GM15510 (cell line): ENCODE results near the gene SLC8A2.

Source experiments
- POLR2A ChIP-seq: IDR thresholded peaks from 3 replicates; pipeline ENCODE4 v1.6.1; 2011; ENCODE audit warnings: borderline replicate concordance; ENCODE audit not compliant: insufficient read length; ENCODE audit errors: extremely low read depth

SLC8A2 gene

DNA sequence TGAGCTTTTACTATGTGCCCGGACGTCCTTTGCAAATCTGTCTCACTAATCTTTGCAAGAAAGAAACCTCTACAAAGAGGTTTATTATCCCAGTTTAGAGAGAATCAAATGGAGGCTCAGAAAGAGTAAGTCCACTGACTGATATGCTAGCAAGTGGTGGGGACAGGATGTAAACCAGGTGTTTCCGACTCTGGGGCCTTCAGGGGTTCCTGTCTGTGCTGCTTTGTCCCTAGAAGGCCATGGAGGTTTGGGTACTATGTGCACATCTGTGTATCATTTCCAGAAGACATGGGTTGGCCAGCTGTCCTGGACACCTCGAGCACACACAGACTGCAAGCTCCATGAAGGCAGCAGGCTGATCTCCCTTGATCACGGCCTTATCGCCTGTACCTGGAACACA lies 13.5 kb upstream of the SLC8A2 start:
- no peak for TF ChIP-seq POLR2A

DNA sequence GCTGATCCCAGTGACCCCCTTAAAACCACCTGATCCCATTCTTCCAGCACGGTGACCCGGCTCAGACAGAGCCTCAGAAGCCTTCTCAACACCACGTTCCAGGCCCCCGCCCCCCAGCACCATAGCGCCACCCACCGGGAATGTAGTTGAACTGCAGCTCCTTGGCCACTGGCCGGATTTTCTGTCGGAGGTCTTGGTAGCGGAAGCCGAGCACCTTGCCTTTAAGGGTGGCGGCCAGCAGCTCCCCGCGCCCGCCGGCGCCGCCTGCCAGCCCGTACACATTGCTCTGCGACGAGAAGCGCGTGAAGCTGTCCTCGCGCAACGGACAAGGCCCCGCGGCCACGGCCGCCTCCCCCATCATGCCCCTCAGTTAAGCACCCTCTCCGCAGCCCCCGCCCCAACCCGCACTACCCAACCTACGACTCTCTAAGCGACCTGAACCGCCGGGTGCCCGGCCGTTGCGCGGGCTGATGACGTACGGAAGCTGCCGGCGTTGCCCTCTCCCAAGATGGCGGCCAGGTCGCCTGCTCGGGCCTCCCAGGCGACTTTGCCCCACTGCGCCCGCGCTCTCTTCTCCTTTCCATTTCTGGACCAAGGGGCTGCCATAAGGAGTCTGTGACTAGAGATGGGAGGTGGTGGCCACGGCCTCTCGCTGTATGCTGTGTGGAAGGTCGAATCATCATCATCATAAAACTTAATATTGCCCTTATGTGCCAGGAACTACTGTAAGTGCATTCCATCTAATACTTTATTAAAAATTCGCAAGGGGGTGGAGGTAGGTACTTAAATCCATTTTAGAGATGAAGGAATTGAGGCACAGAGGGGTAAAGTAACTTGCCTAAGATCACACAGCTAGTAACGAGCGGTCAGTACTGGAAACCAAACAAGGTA lies 12.4 kb upstream of the SLC8A2 start, which contains the start of gene KPTN:
Gene KPTN (minus strand): TSS at position 420 of the 891 bp plus-strand sequence. CDS start 59 bp downstream, at position 361.
- TF ChIP-seq POLR2A: peak; percentile 76

DNA sequence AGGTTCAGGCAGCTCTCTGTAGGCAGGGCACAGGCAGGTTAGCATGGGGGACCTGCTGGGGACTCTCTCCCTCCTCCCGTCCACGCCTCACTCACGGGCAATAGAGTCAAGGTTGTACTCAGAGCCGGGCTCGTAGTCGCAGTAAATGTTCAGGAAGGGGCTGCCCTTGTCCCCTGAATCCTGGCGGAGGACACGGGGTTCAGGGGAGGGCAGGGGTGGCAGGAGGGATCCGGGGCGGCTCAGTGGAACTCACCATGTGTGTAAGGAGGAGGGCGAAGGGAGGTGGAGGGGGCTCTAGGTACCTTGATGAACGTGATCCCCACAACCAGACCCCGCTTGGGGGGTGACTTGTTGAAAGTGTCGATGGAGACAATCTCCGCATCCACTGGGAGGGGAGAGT lies 11.5 kb upstream of the SLC8A2 start:
- TF ChIP-seq POLR2A: no peak

DNA sequence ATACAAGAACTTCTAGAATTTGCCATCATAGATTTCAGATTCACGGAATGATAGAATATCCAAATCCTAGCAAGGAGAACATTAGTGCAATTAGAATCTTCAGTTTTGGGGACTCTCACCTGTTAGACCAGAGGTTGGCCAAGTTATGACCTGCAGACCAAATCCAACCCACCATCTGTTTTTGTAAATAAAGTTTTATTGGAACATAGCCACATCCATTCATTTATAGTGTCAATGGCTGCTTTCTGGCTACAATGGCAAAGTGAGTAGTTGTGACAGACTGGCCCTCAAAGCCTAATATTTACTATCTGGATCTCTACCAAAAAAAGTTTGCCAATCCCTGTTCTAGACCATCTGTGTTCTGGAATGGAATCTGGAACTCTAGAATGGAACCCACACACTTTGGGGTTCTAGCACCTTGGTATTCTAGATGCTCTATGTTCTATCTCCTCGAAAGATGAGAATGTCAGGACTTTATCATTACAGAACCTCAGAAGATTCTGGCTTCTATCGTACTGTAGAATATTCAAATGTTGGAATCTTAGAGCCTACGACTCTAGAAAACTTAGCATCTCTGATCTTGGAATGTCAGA lies 9.9 kb upstream of the SLC8A2 start:
- no peak for TF ChIP-seq POLR2A

DNA sequence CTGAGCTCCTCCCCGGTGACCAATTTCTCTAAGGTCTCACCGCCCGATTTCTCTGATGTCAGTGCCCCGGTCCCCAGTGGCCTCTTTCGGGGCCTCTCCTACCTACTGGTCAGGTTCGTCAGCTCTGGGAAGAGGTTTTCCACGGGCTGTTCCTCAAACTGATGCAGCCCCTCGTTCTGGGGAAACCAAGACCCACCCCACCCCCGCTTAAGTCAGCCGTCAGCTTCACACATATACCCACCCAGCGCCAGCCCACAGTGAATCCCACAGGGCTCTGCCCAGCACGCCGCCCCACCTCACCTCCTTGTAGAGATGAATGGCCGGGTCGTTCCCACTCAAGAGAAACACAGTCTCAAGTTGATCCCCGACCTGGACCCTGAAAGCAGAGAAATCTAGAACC lies 9.0 kb upstream of the SLC8A2 start:
- no peak for TF ChIP-seq POLR2A

DNA sequence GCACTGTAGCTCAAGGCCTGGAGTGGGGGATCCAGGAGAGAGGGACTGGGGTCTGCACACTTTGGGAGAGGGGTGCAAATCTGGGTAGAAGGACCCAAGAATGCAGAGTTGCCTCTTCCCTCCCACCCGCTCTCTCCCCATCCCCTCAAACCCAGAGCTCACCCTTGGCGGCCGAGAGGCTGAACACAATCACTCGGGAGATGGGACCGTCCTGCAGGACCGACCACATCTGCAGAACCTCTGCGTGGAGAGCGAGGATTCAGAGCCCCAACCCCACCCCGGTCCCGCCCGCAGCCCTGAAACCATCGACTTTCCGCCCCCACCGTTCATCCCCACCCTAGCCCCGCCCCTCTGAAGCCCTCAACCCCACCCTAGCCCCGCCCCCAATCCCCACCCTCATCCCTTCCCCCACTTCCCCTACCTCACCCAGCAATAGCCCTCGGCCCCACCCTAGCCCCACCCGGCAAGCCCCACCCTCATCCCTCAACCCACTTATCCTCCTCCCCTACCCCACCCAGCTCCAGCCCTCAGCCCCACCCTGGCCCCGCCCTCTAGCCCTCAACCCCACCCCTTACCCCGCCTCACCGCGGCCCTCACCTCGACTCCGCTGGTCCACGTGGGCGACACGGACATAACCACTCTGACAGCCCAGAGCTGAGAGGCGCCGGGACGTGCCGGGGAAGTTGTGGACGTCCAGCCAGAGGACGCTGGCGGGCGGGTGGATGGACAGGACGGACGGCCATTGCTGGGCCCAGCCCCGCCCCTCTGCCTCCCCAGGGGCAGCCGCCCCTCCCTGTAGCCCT lies 8.2 kb upstream of the SLC8A2 start:
- no peak for TF ChIP-seq POLR2A

DNA sequence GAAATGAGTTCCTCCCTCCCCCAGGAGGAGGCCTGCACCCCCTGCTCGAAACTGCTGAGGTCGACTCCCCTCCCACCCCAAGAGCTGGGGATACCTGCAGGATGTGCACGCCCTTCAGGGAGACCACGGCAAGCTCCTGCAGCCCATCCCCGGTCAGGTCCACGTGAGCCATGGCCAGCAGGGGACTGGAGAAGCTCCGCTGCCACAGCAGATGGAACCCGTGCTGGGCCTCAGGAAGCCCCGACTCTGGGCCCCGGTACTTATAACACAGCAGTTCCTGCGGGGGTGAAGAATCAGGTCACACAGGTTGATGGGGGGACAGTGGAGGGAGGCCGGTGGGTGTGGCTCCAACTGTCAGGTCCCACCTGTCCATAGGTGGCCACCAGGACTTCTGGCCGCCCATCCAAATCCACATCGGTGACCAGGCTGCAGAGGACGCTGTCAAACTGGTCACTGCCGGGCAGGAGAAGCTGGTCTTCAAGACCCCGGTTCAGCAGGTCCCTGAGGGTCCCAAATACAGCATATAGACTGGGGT lies 4.8 kb upstream of the SLC8A2 start:
- no peak for TF ChIP-seq POLR2A

DNA sequence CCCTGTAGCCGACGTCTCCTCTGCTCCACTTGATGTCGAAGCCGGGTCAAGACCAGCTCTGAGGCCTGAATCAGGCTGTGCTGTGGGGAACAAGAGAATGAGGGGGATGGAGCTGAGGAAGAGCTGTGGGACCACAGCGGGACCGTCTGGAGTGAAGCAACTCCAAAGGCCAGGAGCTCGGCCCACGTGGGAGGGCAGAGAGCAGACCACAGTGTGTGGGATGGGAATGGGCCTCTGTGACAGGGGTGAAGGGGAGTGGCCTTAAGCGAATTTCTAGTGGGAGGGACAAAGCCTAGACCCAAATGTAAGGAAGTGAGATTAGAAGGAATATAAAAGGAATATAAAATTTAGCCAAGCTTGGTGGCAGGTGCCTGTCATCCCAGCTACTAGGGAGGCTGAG lies 3.8 kb upstream of the SLC8A2 start:
- TF ChIP-seq POLR2A: no peak

DNA sequence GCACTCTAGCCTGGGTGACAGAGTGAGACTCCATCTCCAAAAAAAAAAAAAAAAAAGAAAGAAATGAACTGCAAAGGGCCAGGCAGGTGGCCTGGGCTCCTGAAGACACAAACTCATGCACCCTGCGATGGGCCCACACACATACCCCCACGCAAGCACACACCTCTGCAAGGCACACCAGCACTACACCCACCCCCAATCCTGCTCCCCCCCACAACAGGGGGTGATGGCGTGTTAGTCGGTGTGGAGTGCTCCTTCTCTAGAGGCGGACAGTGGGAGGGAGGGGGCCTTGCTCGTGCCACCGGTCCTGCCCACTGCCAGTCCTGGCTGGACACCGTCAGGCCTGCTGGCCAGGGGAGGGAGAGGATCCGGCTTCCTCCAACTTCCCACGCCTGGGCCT lies 1.6 kb upstream of the SLC8A2 start:
- no peak for TF ChIP-seq POLR2A

DNA sequence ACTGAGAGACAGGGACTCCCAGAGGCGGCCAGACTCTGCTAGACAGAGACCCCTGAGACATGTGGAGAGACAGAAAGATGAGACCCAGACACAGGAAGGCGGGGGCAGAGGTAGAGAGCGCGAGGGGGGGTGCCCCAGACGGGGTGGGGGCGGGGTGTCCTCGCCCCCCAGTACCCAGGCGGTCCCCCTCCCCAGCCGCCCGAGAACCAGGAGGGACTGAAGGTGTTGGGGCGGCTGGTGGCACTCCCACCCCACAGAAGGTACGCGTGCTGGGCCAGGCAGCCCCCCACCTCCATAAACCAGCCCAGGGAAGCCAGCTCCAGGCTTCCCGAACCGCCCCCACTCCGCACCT lies 336 bp downstream of the SLC8A2 start:
- TF ChIP-seq POLR2A: no peak

DNA sequence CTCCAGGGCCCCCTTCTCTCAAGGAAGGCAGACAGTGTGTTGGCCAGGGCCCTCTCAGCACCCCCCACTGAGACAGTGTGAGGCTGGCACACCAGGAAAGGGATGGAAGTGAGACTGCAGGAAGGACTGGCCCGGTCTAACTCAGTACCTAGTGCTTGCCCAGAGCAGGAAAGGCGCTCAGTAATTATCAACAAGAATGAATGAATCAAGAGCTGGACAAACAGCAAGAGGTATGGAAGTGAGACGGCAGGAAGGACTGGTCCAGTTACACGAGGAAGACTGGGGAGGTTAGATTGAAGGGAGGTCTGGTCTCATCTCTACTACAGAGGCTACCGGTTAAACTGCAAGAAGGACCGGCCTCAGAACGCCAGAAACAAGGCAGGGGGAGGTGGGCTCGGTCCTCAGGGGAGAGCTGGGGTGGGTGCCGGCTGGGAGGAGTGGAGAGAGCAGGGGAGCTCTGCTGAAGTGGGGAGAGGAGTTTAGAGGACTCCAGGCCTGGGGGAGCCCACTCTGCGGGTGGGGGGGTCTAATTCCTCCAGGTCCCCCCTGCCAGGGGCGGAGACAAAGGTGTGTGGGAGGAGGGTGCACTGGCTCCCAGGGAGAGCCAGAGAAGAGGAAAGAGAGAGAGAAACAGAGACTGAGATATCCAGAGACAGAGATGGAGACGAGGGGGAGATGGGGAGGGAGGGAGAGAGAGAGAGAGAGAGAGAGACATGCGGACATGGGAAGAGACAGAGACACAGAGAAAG lies 1.1 kb downstream of the SLC8A2 start:
- no peak for TF ChIP-seq POLR2A

DNA sequence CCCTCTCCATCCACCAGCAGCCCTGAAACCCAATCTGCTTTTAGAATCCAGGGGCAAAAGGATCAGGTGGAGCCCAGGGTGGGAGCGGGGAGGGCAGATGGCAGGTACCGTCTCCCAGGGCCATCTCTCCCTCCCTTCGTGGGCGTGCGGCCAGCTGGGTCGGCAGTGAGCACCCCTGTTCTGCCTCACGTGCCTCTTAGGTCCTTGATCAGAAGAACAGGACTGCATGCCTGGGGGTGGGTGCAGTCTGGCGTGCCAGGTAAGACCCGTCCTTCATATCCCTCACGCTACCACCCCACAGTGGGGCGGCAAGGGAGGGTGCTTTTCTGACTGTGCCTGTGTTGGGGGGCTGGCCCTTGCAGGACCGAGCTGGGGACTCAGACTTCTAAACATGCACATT lies 2.0 kb downstream of the SLC8A2 start:
- no peak for TF ChIP-seq POLR2A

DNA sequence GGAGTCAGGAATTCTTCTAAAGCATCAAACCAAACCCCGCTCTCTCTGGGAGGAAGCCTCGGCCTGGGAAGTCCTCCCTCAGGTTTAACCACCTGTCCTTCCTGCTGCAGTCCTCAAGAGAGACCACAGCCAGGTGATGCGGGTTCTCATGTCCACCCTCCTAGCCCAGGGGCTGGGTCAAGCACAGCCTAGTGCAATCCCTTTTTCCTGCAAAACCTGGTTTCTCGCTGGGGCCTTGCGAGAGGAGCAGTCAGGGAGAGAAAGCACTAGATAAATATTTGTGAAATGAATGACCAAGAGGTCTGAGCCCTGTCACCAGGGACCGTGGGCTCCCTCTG lies 2.4 kb downstream of the SLC8A2 start:
- TF ChIP-seq POLR2A: no peak

DNA sequence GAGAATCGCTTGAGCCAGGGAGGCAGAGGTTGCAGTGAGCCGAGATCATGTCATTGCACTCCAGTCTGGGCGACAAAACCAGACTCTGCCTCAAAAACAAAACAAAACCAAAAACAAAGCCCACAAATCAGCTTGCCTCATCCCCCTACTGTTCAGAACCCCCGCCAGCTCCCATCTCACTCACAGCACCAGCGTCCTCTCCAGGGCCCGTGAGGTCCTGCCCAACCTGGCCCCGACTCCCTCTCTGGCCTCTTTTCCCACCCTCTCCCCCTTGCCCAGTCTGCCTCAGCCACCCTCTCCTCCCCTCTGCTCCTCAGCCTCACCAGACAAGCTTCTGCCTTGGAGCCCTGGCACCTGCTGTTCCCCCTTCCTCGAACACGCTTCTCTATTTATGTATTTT lies 3.8 kb downstream of the SLC8A2 start:
- no peak for TF ChIP-seq POLR2A
